Measurements from ENCODE around the gene PTPRR. TPM values are rescaled to one million over a fixed set of nuclear protein-coding genes. Genes with fewer than 3 reads are reported as not detected.
A peak's percentile ranks its signal among the peaks of the same experiment; 100 is the strongest.

The PTPRR gene
- total and polyA plus RNA-seq, 7 donors, result 0.99 to 38.6 (median 4.2) TPM

GRCh38 chr12:70880744-70881143 is 39.8 kb downstream of the PTPRR start:
- TF ChIP-seq, protein P1, sequence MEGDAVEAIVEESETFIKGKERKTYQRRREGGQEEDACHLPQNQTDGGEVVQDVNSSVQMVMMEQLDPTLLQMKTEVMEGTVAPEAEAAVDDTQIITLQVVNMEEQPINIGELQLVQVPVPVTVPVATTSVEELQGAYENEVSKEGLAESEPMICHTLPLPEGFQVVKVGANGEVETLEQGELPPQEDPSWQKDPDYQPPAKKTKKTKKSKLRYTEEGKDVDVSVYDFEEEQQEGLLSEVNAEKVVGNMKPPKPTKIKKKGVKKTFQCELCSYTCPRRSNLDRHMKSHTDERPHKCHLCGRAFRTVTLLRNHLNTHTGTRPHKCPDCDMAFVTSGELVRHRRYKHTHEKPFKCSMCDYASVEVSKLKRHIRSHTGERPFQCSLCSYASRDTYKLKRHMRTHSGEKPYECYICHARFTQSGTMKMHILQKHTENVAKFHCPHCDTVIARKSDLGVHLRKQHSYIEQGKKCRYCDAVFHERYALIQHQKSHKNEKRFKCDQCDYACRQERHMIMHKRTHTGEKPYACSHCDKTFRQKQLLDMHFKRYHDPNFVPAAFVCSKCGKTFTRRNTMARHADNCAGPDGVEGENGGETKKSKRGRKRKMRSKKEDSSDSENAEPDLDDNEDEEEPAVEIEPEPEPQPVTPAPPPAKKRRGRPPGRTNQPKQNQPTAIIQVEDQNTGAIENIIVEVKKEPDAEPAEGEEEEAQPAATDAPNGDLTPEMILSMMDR (IDR thresholded peaks at IDR 0.05), result no peak
- TF ChIP-seq POLR2A (IDR thresholded peaks at IDR 0.05), result no peak
- no peak for TF ChIP-seq POLR2AphosphoS5 (IDR thresholded peaks at IDR 0.05)
- TF ChIP-seq EP300 (IDR thresholded peaks at IDR 0.05), result no peak
- no peaks in the 10 kb centered on the region for H3K4me1 ChIP-seq
- no peak overlapping the region for H3K4me3 ChIP-seq
- intact Hi-C loops (cut with DNase I), result no loop called here
- H3K9me3 ChIP-seq, result no peaks in the 10 kb centered on the region
- H3K27me3 ChIP-seq, result no peaks in the 10 kb centered on the region
- WGBS, 2 donors, result 96 to 98% methylated on average over 1 of the region's 1 CpG
- no peak overlapping the region for H3K27ac ChIP-seq
- DNase-seq, result no peak
- no peaks in the 10 kb centered on the region for H3K36me3 ChIP-seq

GRCh38 chr12:70876952-70877351 is 43.6 kb downstream of the PTPRR start:
- 42 to 61% methylated on average over 3 of the region's 3 CpGs for WGBS, 2 donors
- intact Hi-C loops (cut with DNase I), result no loop called here
- no peak for DNase-seq
- H3K27ac ChIP-seq, result no peak overlapping the region
- TF ChIP-seq POLR2AphosphoS5 (IDR thresholded peaks at IDR 0.05) (no peak), EP300 (IDR thresholded peaks at IDR 0.05) (no peak), POLR2A (IDR thresholded peaks at IDR 0.05) (no peak)
- TF ChIP-seq, protein P1 (IDR thresholded peaks at IDR 0.05), result no peak
- H3K9me3 ChIP-seq, result no peaks in the 10 kb centered on the region
- H3K27me3 ChIP-seq, result no peaks in the 10 kb centered on the region
- no peaks in the 10 kb centered on the region for H3K4me1 ChIP-seq
- H3K36me3 ChIP-seq, result no peaks in the 10 kb centered on the region
- no peak overlapping the region for H3K4me3 ChIP-seq

DNA sequence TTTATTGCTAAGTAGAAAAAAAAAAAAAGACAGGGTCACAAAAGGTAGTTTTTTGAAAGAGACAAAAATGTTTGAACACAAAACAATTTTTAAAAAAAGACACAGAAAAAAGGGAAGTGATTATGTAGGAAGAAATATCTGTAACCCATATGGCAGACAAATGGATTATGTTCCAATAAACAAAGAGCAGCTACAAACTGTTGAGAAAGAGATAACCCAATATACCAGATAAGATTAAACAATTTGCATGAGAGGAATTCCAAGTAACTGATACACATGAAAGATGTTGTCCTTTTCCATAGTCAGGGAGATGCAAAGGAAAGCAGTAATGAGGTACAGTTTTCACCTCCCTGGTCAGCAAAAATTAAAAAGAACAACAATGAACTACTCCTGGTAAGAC is 44.9 kb downstream of the PTPRR start:
- intact Hi-C loops (cut with DNase I), result no loop called here

DNA sequence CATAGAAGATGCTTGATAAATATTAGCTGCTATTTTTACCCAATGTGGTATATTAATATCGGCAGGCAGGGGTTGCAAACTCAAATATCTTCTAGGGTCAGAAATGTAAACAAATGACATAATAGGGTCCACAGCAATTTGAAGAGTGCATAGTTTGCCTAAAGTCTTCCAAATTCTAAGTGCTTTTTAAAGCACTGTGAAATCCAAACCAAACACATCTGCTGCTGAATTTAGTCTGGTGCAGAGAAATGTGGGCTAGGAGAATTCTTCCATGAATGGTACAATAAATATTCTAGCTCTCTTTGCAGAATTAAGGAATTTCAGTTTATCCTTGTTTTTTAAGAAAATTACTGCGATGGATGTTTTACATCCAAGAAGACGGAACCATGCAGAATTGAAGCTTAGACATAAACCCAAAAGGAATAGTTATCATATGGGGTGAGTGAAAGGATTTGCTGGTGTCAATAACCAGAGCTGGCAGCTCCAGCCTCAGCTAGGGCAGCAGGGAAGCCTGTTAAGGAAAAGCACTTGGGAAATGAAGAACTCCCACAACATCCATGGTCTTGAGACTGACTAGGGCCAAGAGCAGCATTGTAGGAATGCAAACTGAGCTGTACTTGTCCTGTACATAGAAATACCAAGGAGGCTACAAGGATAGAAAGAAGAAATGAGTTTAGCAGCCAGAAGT is 65.5 kb downstream of the PTPRR start:
- H3K4me1 ChIP-seq, result no peaks in the 10 kb centered on the region
- no peaks in the 10 kb centered on the region for H3K27me3 ChIP-seq
- H3K9me3 ChIP-seq, result no peaks in the 10 kb centered on the region
- no peak overlapping the region for H3K4me3 ChIP-seq
- intact Hi-C loops (cut with DNase I), result no loop called here
- H3K36me3 ChIP-seq, result no peaks in the 10 kb centered on the region
- DNase-seq, result no peak
- H3K27ac ChIP-seq, result no peak overlapping the region
- TF ChIP-seq EP300 (IDR thresholded peaks at IDR 0.05) (no peak), POLR2A (IDR thresholded peaks at IDR 0.05) (no peak), POLR2AphosphoS5 (IDR thresholded peaks at IDR 0.05) (no peak)
- TF ChIP-seq, protein P1 (IDR thresholded peaks at IDR 0.05), result no peak
- 78 to 86% methylated on average over 3 of the region's 3 CpGs for WGBS, 2 donors

More for the DNA sequence above, 44.9 kb downstream of the PTPRR start:
- Histone ChIP-seq H3K4me1 (no peaks in the 10 kb centered on the region), H3K9me3 (no peaks in the 10 kb centered on the region), H3K27me3 (no peaks in the 10 kb centered on the region), H3K27ac (no peak overlapping the region), H3K36me3 (no peaks in the 10 kb centered on the region), H3K4me3 (no peak overlapping the region)
- no peak for DNase-seq
- TF ChIP-seq, protein P1 (IDR thresholded peaks at IDR 0.05), result no peak

DNA sequence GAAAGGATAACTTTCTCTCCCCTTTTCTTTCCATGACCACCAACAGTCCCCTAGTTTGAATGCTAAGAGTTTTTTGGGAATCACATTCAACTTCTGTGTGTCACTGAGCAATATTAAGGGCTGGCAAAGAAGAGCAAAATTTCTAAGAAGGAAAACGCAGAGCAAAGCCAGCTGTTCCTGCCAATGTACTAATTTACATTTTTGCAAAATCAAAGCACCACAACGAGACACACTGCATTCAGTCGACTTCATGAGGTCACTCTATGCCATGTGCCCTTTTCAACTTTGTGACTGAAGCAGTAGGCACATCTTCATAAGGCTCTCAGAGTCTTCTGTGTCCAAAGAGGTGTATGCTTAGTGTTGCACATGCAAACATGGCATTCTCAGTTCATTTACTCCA is 66.4 kb downstream of the PTPRR start:
- no peaks in the 10 kb centered on the region for H3K9me3 ChIP-seq
- DNase-seq, result no peak
- TF ChIP-seq POLR2A (IDR thresholded peaks at IDR 0.05) (no peak), EP300 (IDR thresholded peaks at IDR 0.05) (no peak), POLR2AphosphoS5 (IDR thresholded peaks at IDR 0.05) (no peak)
- TF ChIP-seq, protein P1 (IDR thresholded peaks at IDR 0.05), result no peak
- H3K27me3 ChIP-seq, result no peaks in the 10 kb centered on the region
- WGBS, 2 donors, result 62 to 69% methylated on average over 3 of the region's 3 CpGs
- H3K4me1 ChIP-seq, result no peaks in the 10 kb centered on the region
- H3K27ac ChIP-seq, result peak overlapping the region in 1 of 4 donors; percentile 3
- intact Hi-C loops (cut with DNase I), result no loop called here
- no peaks in the 10 kb centered on the region for H3K36me3 ChIP-seq
- no peak overlapping the region for H3K4me3 ChIP-seq
